Tibial nerve (tissue), 4 donors: Measurements from ENCODE around the gene KCNMB3.

Experiments
- EP300 ChIP-seq, 2 donors: sonication (generic); formaldehyde crosslinking; IDR thresholded peaks; one replicate each; pipeline ENCODE4 v1.6.1; 2017; ENCODE audit warnings: antibody characterized with exemption in 2 of 2, mild to moderate bottlenecking in 1 of 2
- POLR2A ChIP-seq, 2 donors: fragments of 450-650 bp; IDR thresholded peaks; one replicate each; pipeline ENCODE4 v1.6.1; 2017; ENCODE audit warnings: antibody characterized with exemption in 2 of 2, mild to moderate bottlenecking in 2 of 2, moderate library complexity in 2 of 2
- TF ChIP-seq, protein P1 (sequence below), 5 experiments: fragments of 200-600 bp in 3 of 5; fragments of 450-650 bp in 2 of 5; sonication (generic) in 3 of 5; IDR thresholded peaks; one replicate each; pipeline ENCODE4 v1.5.1; 2016 to 2019; ENCODE audit warnings: antibody characterized with exemption in 5 of 5, mild to moderate bottlenecking in 3 of 5, moderate library complexity in 2 of 5

DNA sequence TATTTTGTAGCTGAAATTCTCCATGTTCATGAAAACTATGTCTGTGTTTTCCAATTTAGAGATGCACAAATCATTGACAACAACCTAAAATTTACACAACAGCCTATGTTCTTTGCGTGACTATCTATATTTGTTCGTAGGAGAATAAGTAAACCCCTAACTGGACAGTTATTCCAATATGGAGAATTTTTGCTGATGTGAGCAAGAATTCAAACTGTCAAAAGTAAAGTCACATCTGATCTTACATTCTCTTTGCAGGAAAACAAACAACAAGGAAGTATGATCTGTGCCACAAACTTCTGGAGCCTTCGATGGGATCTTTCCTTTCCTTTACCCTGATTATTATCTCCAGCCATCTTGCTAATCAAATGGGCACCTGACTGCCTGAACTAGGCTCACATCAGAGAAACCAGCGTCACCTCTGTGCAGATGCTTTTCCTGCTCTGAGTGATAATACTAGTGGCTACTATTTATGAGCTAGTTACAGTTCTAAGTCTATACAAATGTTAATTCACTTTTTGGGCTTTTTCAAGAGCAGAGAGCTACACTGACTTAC lies 18.3 kb upstream of the KCNMB3 start:
- TF ChIP-seq POLR2A (IDR thresholded peaks at IDR 0.05) (no peak), EP300 (IDR thresholded peaks at IDR 0.05) (no peak)
- TF ChIP-seq, protein P1, sequence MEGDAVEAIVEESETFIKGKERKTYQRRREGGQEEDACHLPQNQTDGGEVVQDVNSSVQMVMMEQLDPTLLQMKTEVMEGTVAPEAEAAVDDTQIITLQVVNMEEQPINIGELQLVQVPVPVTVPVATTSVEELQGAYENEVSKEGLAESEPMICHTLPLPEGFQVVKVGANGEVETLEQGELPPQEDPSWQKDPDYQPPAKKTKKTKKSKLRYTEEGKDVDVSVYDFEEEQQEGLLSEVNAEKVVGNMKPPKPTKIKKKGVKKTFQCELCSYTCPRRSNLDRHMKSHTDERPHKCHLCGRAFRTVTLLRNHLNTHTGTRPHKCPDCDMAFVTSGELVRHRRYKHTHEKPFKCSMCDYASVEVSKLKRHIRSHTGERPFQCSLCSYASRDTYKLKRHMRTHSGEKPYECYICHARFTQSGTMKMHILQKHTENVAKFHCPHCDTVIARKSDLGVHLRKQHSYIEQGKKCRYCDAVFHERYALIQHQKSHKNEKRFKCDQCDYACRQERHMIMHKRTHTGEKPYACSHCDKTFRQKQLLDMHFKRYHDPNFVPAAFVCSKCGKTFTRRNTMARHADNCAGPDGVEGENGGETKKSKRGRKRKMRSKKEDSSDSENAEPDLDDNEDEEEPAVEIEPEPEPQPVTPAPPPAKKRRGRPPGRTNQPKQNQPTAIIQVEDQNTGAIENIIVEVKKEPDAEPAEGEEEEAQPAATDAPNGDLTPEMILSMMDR (IDR thresholded peaks at IDR 0.05) = no peak
